ENCODE measurements around the gene EPHA8.

- TF ChIP-seq, protein P1, sequence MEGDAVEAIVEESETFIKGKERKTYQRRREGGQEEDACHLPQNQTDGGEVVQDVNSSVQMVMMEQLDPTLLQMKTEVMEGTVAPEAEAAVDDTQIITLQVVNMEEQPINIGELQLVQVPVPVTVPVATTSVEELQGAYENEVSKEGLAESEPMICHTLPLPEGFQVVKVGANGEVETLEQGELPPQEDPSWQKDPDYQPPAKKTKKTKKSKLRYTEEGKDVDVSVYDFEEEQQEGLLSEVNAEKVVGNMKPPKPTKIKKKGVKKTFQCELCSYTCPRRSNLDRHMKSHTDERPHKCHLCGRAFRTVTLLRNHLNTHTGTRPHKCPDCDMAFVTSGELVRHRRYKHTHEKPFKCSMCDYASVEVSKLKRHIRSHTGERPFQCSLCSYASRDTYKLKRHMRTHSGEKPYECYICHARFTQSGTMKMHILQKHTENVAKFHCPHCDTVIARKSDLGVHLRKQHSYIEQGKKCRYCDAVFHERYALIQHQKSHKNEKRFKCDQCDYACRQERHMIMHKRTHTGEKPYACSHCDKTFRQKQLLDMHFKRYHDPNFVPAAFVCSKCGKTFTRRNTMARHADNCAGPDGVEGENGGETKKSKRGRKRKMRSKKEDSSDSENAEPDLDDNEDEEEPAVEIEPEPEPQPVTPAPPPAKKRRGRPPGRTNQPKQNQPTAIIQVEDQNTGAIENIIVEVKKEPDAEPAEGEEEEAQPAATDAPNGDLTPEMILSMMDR (IDR thresholded peaks at IDR 0.05; ENCODE audit: low read length) = no peak
- TF ChIP-seq EZH2phosphoT487 (IDR thresholded peaks at IDR 0.05; ENCODE audit: low read length) (no peak), EZH2 (optimal IDR thresholded peaks at IDR 0.05; ENCODE audit: low read depth, low read length) (no peak)
Observed at GRCh38 chr1:22587247-22587646, 24.0 kb downstream of the EPHA8 start.

Data from MM.1S (cell line).